Pancreas (tissue), 10 donors: Measurements from ENCODE around the gene TMEM156. TPM values are rescaled to one million over a fixed set of nuclear protein-coding genes. Genes with fewer than 3 reads are reported as not detected.
"Not testable (repeated sequence)": the region's sequence is repeated elsewhere in the genome, so short reads cannot be mapped to it uniquely, and the experiment has no call there.

Experiments used
- ATAC-seq, 4 donors: fragments of 200-7000 bp; cut with Tn5 transposase; one replicate each; pipeline versions ENCODE4 v1.8.0 to v1.9.1; 2020; ENCODE audit warnings: mild to moderate bottlenecking in 4 of 4, moderate library complexity in 4 of 4
- DNase-seq, 6 donors: peaks; one replicate each; pipeline ENCODE4 v3.0.0-alpha.2; 2020
- FAIRE-seq: peaks from 2 replicates; lab custom pipeline; 2012; peaks lifted over from hg19 to GRCh38; lab: Jason Lieb, UNC
- H3K27ac ChIP-seq, 4 donors: fragments of 200-600 bp; sonication (generic); 1 replicate in 3 of 4; 2 replicates in 1 of 4; pipeline versions ENCODE4 v1.5.0 to v1.8.0; 2020
- H3K27me3 ChIP-seq, 4 donors: fragments of 200-600 bp; one replicate each; pipeline ENCODE4 v1.8.0; 2021
- H3K36me3 ChIP-seq, 3 donors: fragments of 200-600 bp; sonication (generic) in 1 of 3; one replicate each; pipeline versions ENCODE4 v1.5.0 to v1.8.0; 2020 to 2021
- H3K4me1 ChIP-seq, 3 donors: fragments of 200-600 bp; one replicate each; pipeline ENCODE4 v1.8.0; 2021
- H3K4me3 ChIP-seq, 4 donors: fragments of 200-600 bp; sonication (generic) in 2 of 4; one replicate each; pipeline versions ENCODE4 v1.5.0 to v1.8.0; 2020 to 2021
- H3K9me3 ChIP-seq, 4 donors: fragments of 200-600 bp; one replicate each; pipeline ENCODE4 v1.8.0; 2021
- WGBS, 2 donors: extraction: QIAGEN DNeasy Blood & Tissue Kit; methylation state at CpG; one replicate each; pipeline ENCODE4 v1.1.7; 2013; 5-methylcytosine and 5-hydroxymethylcytosine counted together
- intact Hi-C, 3 donors: fragments of 100-400 bp; cut with DNase I; formaldehyde crosslinking; loops; one replicate each; pipeline versions ENCODE4 v1.11.1 to v1.14.2; 2022
- polyA plus RNA-seq, 2 donors: library from polyadenylated mRNA; stranded (reverse); fragments of 200-250 nt; gene quantifications; one replicate each; pipeline ENCODE4 v1.2.3, GENCODE V29; 2013
- total RNA-seq, 6 donors: library from RNA; stranded (reverse); fragmentation: NEBNext Ultra II Directional in 4 of 6; extraction: Animal tissue kit (Norgen Biotek cat#: 25700) in 4 of 6; gene quantifications; one replicate each; pipeline versions ENCODE4 v1.2.1 to v1.2.4, GENCODE V29; 2021 to 2023
- TF ChIP-seq, protein P1 (sequence below), 4 donors: fragments of 200-600 bp; sonication (generic) in 3 of 4; IDR thresholded peaks; one replicate each; pipeline versions ENCODE4 v1.5.0 to v1.8.0; 2021; ENCODE audit warnings: antibody characterized with exemption in 4 of 4
- donor health status: healthy with polysubstance abuse.
- donor health status: DM: no; HTN: no; CAD: no; lungs with moderate emphysema.
- donor health status: DM: no; HTN: no; CAD: no.
- donor health status: control.
- donor health status: control.
- donor health status: Bipolar disorder and iron deficiency.
- donor health status: DM: yes; HTN: yes; CAD: no.
- donor health status: DM: no; HTN: no; CAD: no.
- donor health status: DM: no; HTN: no; CAD: no.
- donor health status: DM: yes; HTN: yes; CAD: no.

Gene TMEM156
- total and polyA plus RNA-seq, 8 donors, result 0.08 to 1.8 (median 0.53) TPM

GRCh38 chr4:39042366-39042765, 10.2 kb upstream of the TMEM156 start:
- no peak overlapping the region for H3K4me3 ChIP-seq
- FAIRE-seq (no peak), DNase-seq (no peak), ATAC-seq (no peak)
- peaks cover 0 to 11% (median 0%) of the 10 kb centered on the region in 3 donors for H3K4me1 ChIP-seq
- H3K36me3 ChIP-seq, result no peaks in the 10 kb centered on the region
- TF ChIP-seq, protein P1, sequence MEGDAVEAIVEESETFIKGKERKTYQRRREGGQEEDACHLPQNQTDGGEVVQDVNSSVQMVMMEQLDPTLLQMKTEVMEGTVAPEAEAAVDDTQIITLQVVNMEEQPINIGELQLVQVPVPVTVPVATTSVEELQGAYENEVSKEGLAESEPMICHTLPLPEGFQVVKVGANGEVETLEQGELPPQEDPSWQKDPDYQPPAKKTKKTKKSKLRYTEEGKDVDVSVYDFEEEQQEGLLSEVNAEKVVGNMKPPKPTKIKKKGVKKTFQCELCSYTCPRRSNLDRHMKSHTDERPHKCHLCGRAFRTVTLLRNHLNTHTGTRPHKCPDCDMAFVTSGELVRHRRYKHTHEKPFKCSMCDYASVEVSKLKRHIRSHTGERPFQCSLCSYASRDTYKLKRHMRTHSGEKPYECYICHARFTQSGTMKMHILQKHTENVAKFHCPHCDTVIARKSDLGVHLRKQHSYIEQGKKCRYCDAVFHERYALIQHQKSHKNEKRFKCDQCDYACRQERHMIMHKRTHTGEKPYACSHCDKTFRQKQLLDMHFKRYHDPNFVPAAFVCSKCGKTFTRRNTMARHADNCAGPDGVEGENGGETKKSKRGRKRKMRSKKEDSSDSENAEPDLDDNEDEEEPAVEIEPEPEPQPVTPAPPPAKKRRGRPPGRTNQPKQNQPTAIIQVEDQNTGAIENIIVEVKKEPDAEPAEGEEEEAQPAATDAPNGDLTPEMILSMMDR (IDR thresholded peaks at IDR 0.05), result no peak
- H3K27me3 ChIP-seq, result no peaks in the 10 kb centered on the region
- 71 to 89% methylated on average over 1 of the region's 1 CpG for WGBS, 2 donors
- no peaks in the 10 kb centered on the region for H3K9me3 ChIP-seq
- peak overlapping the region; percentile 37 to 91 (median 85) for H3K27ac ChIP-seq
- intact Hi-C loops, result no loop called here

GRCh38 chr4:39039108-39039507, 6.9 kb upstream of the TMEM156 start:
- DNase-seq (no peak), ATAC-seq (no peak), FAIRE-seq (no peak)
- WGBS, 2 donors, result 87% methylated on average over 3 of the region's 3 CpGs
- Histone ChIP-seq H3K9me3 (no peaks in the 10 kb centered on the region), H3K27me3 (no peaks in the 10 kb centered on the region), H3K36me3 (no peaks in the 10 kb centered on the region), H3K4me3 (no peak overlapping the region), H3K4me1 (no peaks in the 10 kb centered on the region), H3K27ac (no peak overlapping the region)
- intact Hi-C loops, result no loop called here
- TF ChIP-seq, protein P1 (IDR thresholded peaks at IDR 0.05), result no peak

DNA sequence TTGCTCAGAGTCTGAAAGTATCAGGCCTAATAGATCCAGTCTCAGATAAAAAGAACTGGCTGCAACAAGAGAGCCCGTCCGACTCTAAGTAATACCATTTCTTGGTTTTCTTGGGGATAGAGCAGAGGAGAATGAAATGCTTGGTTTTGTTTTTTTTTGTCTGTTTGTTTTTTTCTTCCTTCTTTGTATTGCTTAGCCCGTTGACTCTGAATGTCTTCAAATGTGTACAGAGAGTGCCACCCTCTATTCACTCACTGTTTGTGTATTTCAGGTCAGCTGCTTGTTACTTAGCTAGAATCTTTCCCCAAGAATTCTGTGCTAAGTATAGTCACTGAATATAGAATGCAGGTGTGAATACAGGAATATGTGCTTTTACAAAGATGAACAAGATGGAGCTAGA, 5.7 kb upstream of the TMEM156 start:
- Histone ChIP-seq H3K27ac (peak overlapping the region in 2 of 4 donors; percentile 43 to 54), H3K9me3 (no peaks in the 10 kb centered on the region), H3K4me3 (no peak overlapping the region), H3K27me3 (no peaks in the 10 kb centered on the region), H3K4me1 (peaks cover 0 to 3% (median 0%) of the 10 kb centered on the region in 3 donors), H3K36me3 (no peaks in the 10 kb centered on the region)
- no peak for ATAC-seq
- DNase-seq, result no peak
- FAIRE-seq, result no peak
- 57 to 62% methylated on average over 3 of the region's 3 CpGs for WGBS, 2 donors
- TF ChIP-seq, protein P1 (IDR thresholded peaks at IDR 0.05), result no peak
- intact Hi-C loops, result no loop called here

DNA sequence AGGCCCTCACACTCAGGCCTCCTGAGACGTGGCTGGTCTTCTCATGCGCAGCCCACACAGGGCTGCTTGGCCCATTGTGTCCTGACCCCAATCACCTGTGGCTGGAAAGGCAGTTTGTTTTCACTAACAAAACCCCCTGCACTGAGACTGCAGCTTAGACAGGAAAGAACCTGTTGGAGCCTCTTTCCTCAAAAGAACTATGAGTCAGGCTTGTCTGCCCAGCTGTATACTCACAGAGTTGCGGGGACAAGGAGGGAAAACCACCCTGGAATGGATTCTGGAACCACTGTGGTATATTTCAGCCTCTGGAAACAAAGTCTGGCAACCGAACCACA, 5.2 kb upstream of the TMEM156 start:
- intact Hi-C loops, result no loop called here
- Histone ChIP-seq H3K9me3 (no peaks in the 10 kb centered on the region), H3K4me1 (peaks cover 0 to 7% (median 0%) of the 10 kb centered on the region in 3 donors), H3K27ac (peak overlapping the region in 2 of 4 donors; percentile 43 to 54), H3K27me3 (no peaks in the 10 kb centered on the region), H3K36me3 (no peaks in the 10 kb centered on the region), H3K4me3 (no peak overlapping the region)
- DNase-seq (no peak), ATAC-seq (peak in 3 of 4 donors; percentile 12 to 59 (median 46)), FAIRE-seq (no peak)
- 65 to 85% methylated on average over 4 of the region's 4 CpGs for WGBS, 2 donors
- TF ChIP-seq, protein P1 (IDR thresholded peaks at IDR 0.05), result no peak

GRCh38 chr4:39036172-39036571, 4.0 kb upstream of the TMEM156 start:
- H3K27me3 ChIP-seq, result no peaks in the 10 kb centered on the region
- H3K27ac ChIP-seq, result peak overlapping the region in 2 of 4 donors; percentile 54 to 57
- 60 to 63% methylated on average over 7 of the region's 7 CpGs for WGBS, 2 donors
- no peak for FAIRE-seq
- peak; percentile 28 to 80 (median 65) for ATAC-seq
- DNase-seq, result no peak
- intact Hi-C loops, result no loop called here
- H3K9me3 ChIP-seq, result no peaks in the 10 kb centered on the region
- TF ChIP-seq, protein P1 (IDR thresholded peaks at IDR 0.05), result no peak
- no peaks in the 10 kb centered on the region for H3K36me3 ChIP-seq
- H3K4me1 ChIP-seq, result peaks cover 0 to 7% (median 0%) of the 10 kb centered on the region in 3 donors
- H3K4me3 ChIP-seq, result no peak overlapping the region

GRCh38 chr4:39031590-39032020, 604 bp downstream of the TMEM156 start:
- H3K27me3 ChIP-seq, ATAC-seq, H3K9me3 ChIP-seq, intact Hi-C loops, FAIRE-seq, H3K4me1 ChIP-seq, H3K4me3 ChIP-seq, H3K36me3 ChIP-seq, DNase-seq: not testable (repeated sequence)
- H3K27ac ChIP-seq, result peak overlapping the region in 1 of 4 donors; percentile 16
- WGBS, 2 donors, result 84 to 86% methylated on average over 6 of the region's 6 CpGs
